ENCODE data around the gene IL21. TPM values are rescaled to one million over a fixed set of nuclear protein-coding genes. Genes with fewer than 3 reads are reported as not detected.
A peak's percentile ranks its signal among the peaks of the same experiment; 100 is the strongest.

The IL21 gene
- total and polyA plus RNA-seq, 2 experiments from 2014 or later, result not detected

DNA sequence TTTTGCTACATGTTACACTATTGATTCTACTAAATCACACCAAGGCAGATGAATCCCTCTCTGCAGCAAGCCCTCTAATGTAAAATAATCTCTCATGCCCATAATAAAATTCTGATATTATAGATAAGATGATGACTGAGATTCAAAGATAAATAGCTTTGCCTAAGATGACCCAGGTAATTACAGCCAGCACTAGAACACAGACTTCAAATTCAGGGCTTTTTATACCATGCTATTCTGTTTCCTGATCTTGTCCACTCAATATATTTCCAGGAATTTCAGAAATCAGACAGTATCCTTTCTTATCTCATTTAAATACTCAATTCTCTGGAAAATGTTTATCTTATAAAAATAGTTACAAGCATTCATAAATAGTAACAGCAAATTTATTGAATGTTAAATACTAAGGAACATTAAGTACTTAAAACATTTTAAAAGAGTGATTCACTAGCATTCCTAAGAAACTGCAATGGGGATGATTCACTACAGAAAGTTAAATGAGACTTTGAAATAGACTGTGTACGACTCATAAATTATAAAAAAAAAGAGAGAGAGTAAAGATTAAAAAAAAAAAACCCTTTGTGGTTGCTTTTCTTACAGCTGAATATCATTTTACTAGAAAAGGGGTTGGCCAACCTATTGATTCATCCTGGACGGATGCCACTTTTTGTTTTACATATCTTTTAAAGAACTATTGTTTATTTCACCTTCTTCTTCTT is 45.8 kb upstream of the IL21 start:
- Histone ChIP-seq H2AFZ (no peak overlapping the region), H3K79me2 (no peaks in the 10 kb centered on the region), H3K9me3 (ENCODE audit: low read depth) (no peaks in the 10 kb centered on the region), H3K36me3 (replicated peaks; ENCODE audit: insufficient read depth, low read depth) (no peaks in the 10 kb centered on the region), H3K4me3 (no peak overlapping the region), H4K20me1 (ENCODE audit: insufficient read depth, poor library complexity, severe bottlenecking) (no peaks in the 10 kb centered on the region), H3K4me2 (no peak overlapping the region), H3K27me3 (no peaks in the 10 kb centered on the region), H3K27ac (peak overlapping the region; percentile 16), H3K4me1 (ENCODE audit: insufficient read depth) (peaks cover 12% of the 10 kb centered on the region), H3K9me2 (replicated peaks; ENCODE audit: insufficient read depth) (no peaks in the 10 kb centered on the region)
- TF ChIP-seq EZH2phosphoT487 (IDR thresholded peaks at IDR 0.05; ENCODE audit: low read depth, severe bottlenecking, unreplicated experiment) (no peak), EZH2 (IDR thresholded peaks at IDR 0.05; ENCODE audit: borderline replicate concordance) (no peak)
- TF ChIP-seq, protein P1, sequence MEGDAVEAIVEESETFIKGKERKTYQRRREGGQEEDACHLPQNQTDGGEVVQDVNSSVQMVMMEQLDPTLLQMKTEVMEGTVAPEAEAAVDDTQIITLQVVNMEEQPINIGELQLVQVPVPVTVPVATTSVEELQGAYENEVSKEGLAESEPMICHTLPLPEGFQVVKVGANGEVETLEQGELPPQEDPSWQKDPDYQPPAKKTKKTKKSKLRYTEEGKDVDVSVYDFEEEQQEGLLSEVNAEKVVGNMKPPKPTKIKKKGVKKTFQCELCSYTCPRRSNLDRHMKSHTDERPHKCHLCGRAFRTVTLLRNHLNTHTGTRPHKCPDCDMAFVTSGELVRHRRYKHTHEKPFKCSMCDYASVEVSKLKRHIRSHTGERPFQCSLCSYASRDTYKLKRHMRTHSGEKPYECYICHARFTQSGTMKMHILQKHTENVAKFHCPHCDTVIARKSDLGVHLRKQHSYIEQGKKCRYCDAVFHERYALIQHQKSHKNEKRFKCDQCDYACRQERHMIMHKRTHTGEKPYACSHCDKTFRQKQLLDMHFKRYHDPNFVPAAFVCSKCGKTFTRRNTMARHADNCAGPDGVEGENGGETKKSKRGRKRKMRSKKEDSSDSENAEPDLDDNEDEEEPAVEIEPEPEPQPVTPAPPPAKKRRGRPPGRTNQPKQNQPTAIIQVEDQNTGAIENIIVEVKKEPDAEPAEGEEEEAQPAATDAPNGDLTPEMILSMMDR (IDR thresholded peaks at IDR 0.05; ENCODE audit: poor library complexity), result no peak
- WGBS (ENCODE audit: low lambda C conversion rate, missing lambda C conversion rate), result 36% methylated on average over 2 of the region's 2 CpGs
- DNase-seq (ENCODE audit: low spot score), result peak; percentile 11

DNA sequence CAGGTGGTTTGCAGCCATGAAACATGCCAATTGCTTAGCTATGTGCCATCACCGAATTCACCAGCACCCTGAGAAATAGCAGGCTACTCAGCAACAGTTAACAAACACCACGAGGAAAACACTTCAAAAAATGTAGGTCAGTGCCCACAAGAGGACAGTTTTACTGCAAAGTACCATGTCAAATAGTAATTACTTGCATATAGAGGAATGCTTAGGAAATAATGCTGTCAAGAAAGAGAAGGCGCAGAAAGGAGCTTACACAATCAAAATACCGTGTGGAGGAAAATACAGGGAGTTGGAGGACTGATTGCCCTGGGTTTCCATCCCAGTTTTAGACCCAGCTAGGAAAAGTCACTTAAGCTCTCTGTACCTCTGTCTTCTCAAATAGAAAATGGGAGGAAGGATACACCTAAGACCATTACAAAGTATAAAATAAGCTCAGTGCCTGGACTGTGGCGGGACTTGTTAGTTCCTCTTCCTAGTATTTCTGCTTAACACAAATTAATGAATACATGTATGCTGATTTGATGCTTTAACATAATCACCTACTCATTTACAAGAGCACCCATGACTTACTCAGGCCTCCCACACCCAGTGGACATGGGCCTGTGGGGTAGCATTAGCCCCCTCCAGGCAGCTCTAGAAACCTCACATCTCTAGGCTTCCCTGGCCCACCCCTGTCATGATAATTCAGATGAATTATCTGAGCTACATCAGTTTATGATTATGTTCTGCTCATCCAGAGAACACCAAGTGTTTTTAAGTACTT is 44.5 kb upstream of the IL21 start:
- Histone ChIP-seq H3K27me3 (no peaks in the 10 kb centered on the region), H3K36me3 (replicated peaks; ENCODE audit: insufficient read depth, low read depth) (no peaks in the 10 kb centered on the region), H3K9me2 (replicated peaks; ENCODE audit: insufficient read depth) (no peaks in the 10 kb centered on the region), H4K20me1 (ENCODE audit: insufficient read depth, poor library complexity, severe bottlenecking) (no peaks in the 10 kb centered on the region), H3K4me2 (no peak overlapping the region), H3K27ac (peak overlapping the region; percentile 16), H3K9me3 (ENCODE audit: low read depth) (no peaks in the 10 kb centered on the region), H2AFZ (no peak overlapping the region), H3K79me2 (no peaks in the 10 kb centered on the region), H3K4me1 (ENCODE audit: insufficient read depth) (peaks cover 12% of the 10 kb centered on the region), H3K4me3 (no peak overlapping the region)
- no peak for DNase-seq (ENCODE audit: low spot score)
- WGBS (ENCODE audit: low lambda C conversion rate, missing lambda C conversion rate), result 65% methylated on average over 5 of the region's 5 CpGs
- TF ChIP-seq EZH2 (IDR thresholded peaks at IDR 0.05; ENCODE audit: borderline replicate concordance), result no peak
- no peak for TF ChIP-seq EZH2phosphoT487 (IDR thresholded peaks at IDR 0.05; ENCODE audit: low read depth, severe bottlenecking, unreplicated experiment)
- TF ChIP-seq, protein P1 (IDR thresholded peaks at IDR 0.05; ENCODE audit: poor library complexity), result no peak

- H4K20me1 ChIP-seq (ENCODE audit: insufficient read depth, poor library complexity, severe bottlenecking), result no peaks in the 10 kb centered on the region
- no peak overlapping the region for H2AFZ ChIP-seq
- no peak overlapping the region for H3K4me3 ChIP-seq
- H3K27me3 ChIP-seq, result no peaks in the 10 kb centered on the region
- no peaks in the 10 kb centered on the region for H3K36me3 ChIP-seq (replicated peaks; ENCODE audit: insufficient read depth, low read depth)
- no peak overlapping the region for H3K27ac ChIP-seq
- WGBS (ENCODE audit: low lambda C conversion rate, missing lambda C conversion rate), result 81% methylated on average over 9 of the region's 9 CpGs
- H3K79me2 ChIP-seq, result no peaks in the 10 kb centered on the region
- H3K9me3 ChIP-seq (ENCODE audit: low read depth), result no peaks in the 10 kb centered on the region
- TF ChIP-seq, protein P1 (IDR thresholded peaks at IDR 0.05; ENCODE audit: poor library complexity), result no peak
- no peak for TF ChIP-seq EZH2phosphoT487 (IDR thresholded peaks at IDR 0.05; ENCODE audit: low read depth, severe bottlenecking, unreplicated experiment)
- no peak for TF ChIP-seq EZH2 (IDR thresholded peaks at IDR 0.05; ENCODE audit: borderline replicate concordance)
- no peaks in the 10 kb centered on the region for H3K9me2 ChIP-seq (replicated peaks; ENCODE audit: insufficient read depth)
- no peak for DNase-seq (ENCODE audit: low spot score)
- peaks cover 12% of the 10 kb centered on the region for H3K4me1 ChIP-seq (ENCODE audit: insufficient read depth)
- H3K4me2 ChIP-seq, result no peak overlapping the region
Measured at GRCh38 chr4:122663814-122664610, 43.1 kb upstream of the IL21 start.
